ENCODE results near the gene NPB.

Gene NPB

DNA sequence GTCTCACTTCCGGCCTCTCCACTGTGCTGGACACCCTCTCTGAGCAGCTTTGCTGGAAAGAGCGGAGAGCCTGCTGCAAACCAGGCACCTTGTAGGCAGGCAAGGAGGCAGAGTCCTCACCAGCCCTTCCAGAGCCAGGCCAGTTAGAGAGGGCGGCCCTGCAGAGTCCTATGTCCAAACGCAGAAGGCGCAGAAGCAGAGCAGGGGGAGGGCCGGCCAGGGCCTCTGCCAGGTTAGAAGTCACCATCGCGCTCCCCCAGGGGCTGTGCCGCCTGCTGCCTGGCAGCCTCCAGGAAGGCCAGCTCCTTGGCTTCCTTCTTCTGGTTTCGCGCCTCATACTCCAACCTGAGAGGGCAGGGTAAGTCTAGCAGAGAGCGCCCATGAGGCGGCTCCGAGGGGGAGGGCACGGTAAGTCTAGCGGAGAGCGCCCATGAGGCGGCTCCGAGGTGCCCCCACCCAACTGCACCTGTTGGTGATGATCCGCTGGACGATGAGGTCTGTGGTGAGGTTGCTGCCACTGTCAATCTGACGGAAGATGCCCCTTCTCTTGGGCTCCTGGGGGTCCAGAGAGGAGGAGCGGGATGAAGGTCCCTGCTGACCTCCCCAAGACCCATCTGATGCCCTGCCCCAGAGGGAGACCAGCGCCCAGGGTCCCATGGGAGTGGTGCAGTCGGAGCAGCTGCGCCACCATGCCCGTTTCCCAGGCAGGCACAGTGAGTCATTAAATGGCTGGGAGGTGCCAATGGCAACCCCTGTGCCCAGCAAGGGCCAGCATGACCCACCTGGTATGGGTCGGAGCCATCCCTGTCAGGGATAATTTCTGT is 2.8 kb downstream of the NPB start:
- no peak for FAIRE-seq
- TF ChIP-seq POLR2A (IDR thresholded peaks at IDR 0.05; ENCODE audit: low read depth, low read length) (no peak), TAF1 (IDR thresholded peaks at IDR 0.05; ENCODE audit: low read depth, low read length) (no peak), POU2F2 (IDR thresholded peaks at IDR 0.05; ENCODE audit: low read depth, low read length) (no peak), PAX5 (IDR thresholded peaks at IDR 0.05; ENCODE audit: insufficient read depth, low read length, severe bottlenecking) (no peak), SPI1 (IDR thresholded peaks at IDR 0.05; ENCODE audit: low read depth, low read length) (no peak), POLR2AphosphoS5 (IDR thresholded peaks at IDR 0.05; ENCODE audit: low read depth, low read length) (no peak)
- DNase-seq (ENCODE audit: insufficient read length, low spot score) = no peak

GRCh38 chr17:81905424-81905875 is 3.4 kb downstream of the NPB start:
- TF ChIP-seq SPI1 (IDR thresholded peaks at IDR 0.05; ENCODE audit: low read depth, low read length) (no peak), TAF1 (IDR thresholded peaks at IDR 0.05; ENCODE audit: low read depth, low read length) (no peak), POLR2A (IDR thresholded peaks at IDR 0.05; ENCODE audit: low read depth, low read length) (no peak), POLR2AphosphoS5 (IDR thresholded peaks at IDR 0.05; ENCODE audit: low read depth, low read length) (no peak), PAX5 (IDR thresholded peaks at IDR 0.05; ENCODE audit: insufficient read depth, low read length, severe bottlenecking) (no peak), POU2F2 (IDR thresholded peaks at IDR 0.05; ENCODE audit: low read depth, low read length) (no peak)
- DNase-seq (ENCODE audit: insufficient read length, low spot score) (no peak), FAIRE-seq (no peak)

- FAIRE-seq = no peak
- TF ChIP-seq PAX5 (IDR thresholded peaks at IDR 0.05; ENCODE audit: insufficient read depth, low read length, severe bottlenecking) (no peak), POU2F2 (IDR thresholded peaks at IDR 0.05; ENCODE audit: low read depth, low read length) (no peak), TAF1 (IDR thresholded peaks at IDR 0.05; ENCODE audit: low read depth, low read length) (no peak), SPI1 (IDR thresholded peaks at IDR 0.05; ENCODE audit: low read depth, low read length) (no peak), POLR2A (IDR thresholded peaks at IDR 0.05; ENCODE audit: low read depth, low read length) (no peak), POLR2AphosphoS5 (IDR thresholded peaks at IDR 0.05; ENCODE audit: low read depth, low read length) (no peak)
- no peak for DNase-seq (ENCODE audit: insufficient read length, low spot score)
Measured at GRCh38 chr17:81905993-81906392, 4.0 kb downstream of the NPB start.

DNA sequence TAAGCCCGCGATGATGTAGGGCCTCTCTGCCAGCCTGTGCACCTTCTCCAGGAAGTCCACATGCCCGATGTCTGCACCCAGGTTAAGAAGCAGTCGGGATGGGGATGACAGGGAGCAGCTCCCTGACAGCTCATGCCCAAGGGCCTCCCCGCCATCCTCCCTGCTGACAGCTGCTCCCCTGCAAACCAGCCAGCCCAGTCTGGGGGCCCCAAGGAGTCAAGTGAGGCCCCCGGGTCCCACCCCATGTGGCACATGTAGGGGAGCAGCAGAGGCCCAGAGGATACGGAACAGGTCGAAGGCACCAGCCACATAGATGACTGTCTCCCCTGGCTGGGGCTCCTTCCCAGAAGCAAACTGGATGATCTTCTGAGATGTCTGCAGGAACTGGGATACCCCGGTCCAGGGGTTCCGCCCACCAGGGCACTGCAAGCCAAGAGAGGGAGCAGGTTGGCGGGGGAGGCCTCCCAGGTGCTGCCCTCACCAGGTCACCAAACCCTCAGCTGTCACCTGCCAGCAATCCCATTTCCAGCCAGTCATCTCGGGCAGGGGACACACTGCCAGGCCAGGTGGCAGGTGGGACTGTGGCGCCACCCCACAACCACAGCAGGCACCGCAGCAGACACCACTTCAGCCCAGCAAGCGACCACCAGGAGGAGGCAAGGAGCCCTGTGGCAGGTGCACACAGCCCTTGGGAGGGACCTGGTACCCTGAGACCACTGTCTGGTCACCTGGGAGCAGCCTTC is 4.6 kb downstream of the NPB start:
- TF ChIP-seq SPI1 (IDR thresholded peaks at IDR 0.05; ENCODE audit: low read depth, low read length) = no peak
- no peak for DNase-seq (ENCODE audit: insufficient read length, low spot score)
- FAIRE-seq = no peak

DNA sequence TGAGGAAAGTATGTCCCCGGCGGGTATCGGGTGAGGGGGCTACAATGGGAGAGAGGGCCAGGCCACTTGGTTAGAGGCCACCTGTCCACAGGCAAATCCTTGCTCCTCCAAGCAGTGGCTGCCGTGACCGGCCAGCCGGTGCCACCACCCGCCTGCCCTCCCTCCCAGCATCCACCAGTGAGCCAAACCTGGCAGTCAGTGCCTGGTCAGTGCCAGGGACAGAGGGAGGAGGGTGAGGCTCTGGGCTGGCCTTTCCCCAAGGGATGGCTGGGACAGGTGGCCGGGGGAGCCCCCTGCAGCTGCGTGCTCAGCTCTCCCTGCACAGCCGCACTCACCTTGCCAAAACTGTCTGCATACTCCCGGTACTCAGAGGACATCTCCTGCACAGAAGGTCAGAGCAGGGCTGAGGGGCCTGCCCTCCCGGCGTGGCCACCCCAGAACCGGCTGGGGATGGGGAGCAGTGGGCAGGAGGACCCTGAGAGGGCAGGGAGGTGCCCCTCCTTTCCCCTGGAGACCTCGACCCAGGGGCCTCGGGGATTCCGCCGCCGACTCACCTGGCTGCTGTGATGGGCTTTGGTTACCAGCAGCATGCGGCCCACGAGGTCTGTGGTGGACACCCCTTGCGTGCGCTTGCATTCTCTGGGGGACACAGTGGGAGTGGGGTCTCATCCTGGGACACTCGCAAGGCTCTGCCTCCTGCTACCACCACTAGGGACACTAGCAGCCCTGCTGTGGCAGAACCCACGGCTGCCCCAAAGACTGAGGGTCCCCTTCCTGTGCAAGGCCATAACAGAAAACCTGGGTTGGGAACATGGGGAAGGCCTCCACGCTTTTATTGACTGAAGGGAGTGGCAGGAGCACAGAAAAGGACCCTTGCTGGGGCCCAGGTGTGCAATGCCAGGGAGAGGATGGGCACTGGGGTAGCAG is 5.4 kb downstream of the NPB start:
- no peak for TF ChIP-seq POLR2AphosphoS5 (IDR thresholded peaks at IDR 0.05; ENCODE audit: low read depth, low read length)
- no peak for TF ChIP-seq POLR2A (IDR thresholded peaks at IDR 0.05; ENCODE audit: low read depth, low read length)
- no peak for TF ChIP-seq SPI1 (IDR thresholded peaks at IDR 0.05; ENCODE audit: low read depth, low read length)
- TF ChIP-seq TAF1 (IDR thresholded peaks at IDR 0.05; ENCODE audit: low read depth, low read length) = no peak
- no peak for TF ChIP-seq POU2F2 (IDR thresholded peaks at IDR 0.05; ENCODE audit: low read depth, low read length)
- no peak for TF ChIP-seq PAX5 (IDR thresholded peaks at IDR 0.05; ENCODE audit: insufficient read depth, low read length, severe bottlenecking)

DNA sequence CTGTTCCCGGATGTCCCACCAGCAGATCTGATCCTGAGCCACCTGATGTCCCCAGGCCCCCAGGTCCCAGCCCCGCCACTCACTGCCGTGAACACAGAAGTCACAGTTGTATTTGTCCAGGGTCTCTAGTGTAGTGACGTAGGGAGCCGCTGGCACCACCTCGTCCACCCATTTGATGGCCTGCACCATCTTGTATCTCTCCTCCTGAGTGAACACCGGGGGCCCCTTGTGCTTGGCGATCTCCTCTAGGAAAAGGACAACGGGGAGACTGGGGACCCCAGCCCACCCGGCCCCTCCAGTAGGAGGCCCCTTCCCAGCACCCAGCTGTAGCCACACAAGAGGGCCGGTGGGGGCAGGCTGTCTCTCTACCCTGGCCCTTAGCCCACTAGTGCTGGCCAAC is 6.8 kb downstream of the NPB start:
- FAIRE-seq (no peak), DNase-seq (ENCODE audit: insufficient read length, low spot score) (no peak)
- TF ChIP-seq TAF1 (IDR thresholded peaks at IDR 0.05; ENCODE audit: low read depth, low read length) (no peak), POLR2A (IDR thresholded peaks at IDR 0.05; ENCODE audit: low read depth, low read length) (no peak), SPI1 (IDR thresholded peaks at IDR 0.05; ENCODE audit: low read depth, low read length) (no peak), POLR2AphosphoS5 (IDR thresholded peaks at IDR 0.05; ENCODE audit: low read depth, low read length) (no peak), PAX5 (IDR thresholded peaks at IDR 0.05; ENCODE audit: insufficient read depth, low read length, severe bottlenecking) (no peak), POU2F2 (IDR thresholded peaks at IDR 0.05; ENCODE audit: low read depth, low read length) (no peak)

More for the DNA sequence above, 5.4 kb downstream of the NPB start:
- FAIRE-seq = no peak
- DNase-seq (ENCODE audit: insufficient read length, low spot score) = no peak

- DNase-seq (ENCODE audit: insufficient read length, low spot score) = no peak
- no peak for TF ChIP-seq POLR2AphosphoS5 (IDR thresholded peaks at IDR 0.05; ENCODE audit: low read depth, low read length)
- TF ChIP-seq TAF1 (IDR thresholded peaks at IDR 0.05; ENCODE audit: low read depth, low read length) = no peak
- no peak for TF ChIP-seq POU2F2 (IDR thresholded peaks at IDR 0.05; ENCODE audit: low read depth, low read length)
- no peak for TF ChIP-seq SPI1 (IDR thresholded peaks at IDR 0.05; ENCODE audit: low read depth, low read length)
- FAIRE-seq = no peak
Measured at GRCh38 chr17:81909231-81909630, 7.2 kb downstream of the NPB start.

- TF ChIP-seq POLR2A (IDR thresholded peaks at IDR 0.05; ENCODE audit: low read depth, low read length) (no peak), POLR2AphosphoS5 (IDR thresholded peaks at IDR 0.05; ENCODE audit: low read depth, low read length) (no peak), TAF1 (IDR thresholded peaks at IDR 0.05; ENCODE audit: low read depth, low read length) (no peak), SPI1 (IDR thresholded peaks at IDR 0.05; ENCODE audit: low read depth, low read length) (no peak), PAX5 (IDR thresholded peaks at IDR 0.05; ENCODE audit: insufficient read depth, low read length, severe bottlenecking) (no peak), POU2F2 (IDR thresholded peaks at IDR 0.05; ENCODE audit: low read depth, low read length) (no peak)
- no peak for DNase-seq (ENCODE audit: insufficient read length, low spot score)
- peak; percentile 54 for FAIRE-seq
Measured at GRCh38 chr17:81909966-81910839, 8.2 kb downstream of the NPB start.
